Jurkat, Clone E6-1 (cell line): ENCODE results near the gene ZXDC.

Experiments
- DNase-seq: peaks from one replicate; pipeline ENCODE4 v3.0.0-alpha.2; 2011; ENCODE audit warnings: low read depth, low spot score
- H3K4me3 ChIP-seq: 2 replicates; pipeline ENCODE4 v1.5.1; 2011; ENCODE audit warnings: mild to moderate bottlenecking, low read length, control low read depth, moderate library complexity

The ZXDC gene

GRCh38 chr3:126480206-126480605 is 4.5 kb upstream of the ZXDC start:
- no peak for DNase-seq
- no peak overlapping the region for H3K4me3 ChIP-seq

GRCh38 chr3:126479642-126480041 is 4.0 kb upstream of the ZXDC start:
- no peak overlapping the region for H3K4me3 ChIP-seq

GRCh38 chr3:126478581-126479310 is 3.1 kb upstream of the ZXDC start:
- DNase-seq: no peak
- H3K4me3 ChIP-seq: no peak overlapping the region

More at GRCh38 chr3:126479642-126480041, 4.0 kb upstream of the ZXDC start:
- no peak for DNase-seq

GRCh38 chr3:126477061-126477380 is 1.3 kb upstream of the ZXDC start:
- H3K4me3 ChIP-seq: no peak overlapping the region
- no peak for DNase-seq

GRCh38 chr3:126476166-126477060 is 722 bp upstream of the ZXDC start:
- DNase-seq: peak; percentile 44
- H3K4me3 ChIP-seq: peak overlapping the region; percentile 77

GRCh38 chr3:126474498-126475412 is 936 bp downstream of the ZXDC start:
- no peak for DNase-seq
- H3K4me3 ChIP-seq: peak overlapping the region; percentile 74

GRCh38 chr3:126473292-126474168 is 2.2 kb downstream of the ZXDC start:
- H3K4me3 ChIP-seq: no peak overlapping the region
- DNase-seq: peak; percentile 20

- no peak overlapping the region for H3K4me3 ChIP-seq
- no peak for DNase-seq
Observed at GRCh38 chr3:126472277-126473006, 3.2 kb downstream of the ZXDC start.

- H3K4me3 ChIP-seq: no peak overlapping the region
- DNase-seq: no peak
Observed at GRCh38 chr3:126469479-126469878, 6.2 kb downstream of the ZXDC start.

- DNase-seq: no peak
- no peak overlapping the region for H3K4me3 ChIP-seq
Observed at GRCh38 chr3:126468028-126468891, 7.4 kb downstream of the ZXDC start.

- H3K4me3 ChIP-seq: no peak overlapping the region
- DNase-seq: no peak
Observed at GRCh38 chr3:126467611-126467955, 8.1 kb downstream of the ZXDC start.

GRCh38 chr3:126466886-126467610 is 8.6 kb downstream of the ZXDC start:
- no peak for DNase-seq
- no peak overlapping the region for H3K4me3 ChIP-seq

- DNase-seq: no peak
- H3K4me3 ChIP-seq: no peak overlapping the region
Observed at GRCh38 chr3:126465928-126466544, 9.7 kb downstream of the ZXDC start.

- H3K4me3 ChIP-seq: no peak overlapping the region
- no peak for DNase-seq
Observed at GRCh38 chr3:126464997-126465396, 10.7 kb downstream of the ZXDC start.

- no peak overlapping the region for H3K4me3 ChIP-seq
- DNase-seq: no peak
Observed at GRCh38 chr3:126464494-126464893, 11.2 kb downstream of the ZXDC start.

GRCh38 chr3:126464093-126464492 is 11.6 kb downstream of the ZXDC start:
- H3K4me3 ChIP-seq: no peak overlapping the region
- no peak for DNase-seq
